Measurements from ENCODE around the gene SAXO2. TPM values are rescaled to one million over a fixed set of nuclear protein-coding genes. Genes with fewer than 3 reads are reported as not detected.
"Not testable (repeated sequence)": the region's sequence is repeated elsewhere in the genome, so short reads cannot be mapped to it uniquely, and the experiment has no call there.

Gene SAXO2
- total RNA-seq, 1 donor from 2014 or later, result 0.33 TPM

DNA sequence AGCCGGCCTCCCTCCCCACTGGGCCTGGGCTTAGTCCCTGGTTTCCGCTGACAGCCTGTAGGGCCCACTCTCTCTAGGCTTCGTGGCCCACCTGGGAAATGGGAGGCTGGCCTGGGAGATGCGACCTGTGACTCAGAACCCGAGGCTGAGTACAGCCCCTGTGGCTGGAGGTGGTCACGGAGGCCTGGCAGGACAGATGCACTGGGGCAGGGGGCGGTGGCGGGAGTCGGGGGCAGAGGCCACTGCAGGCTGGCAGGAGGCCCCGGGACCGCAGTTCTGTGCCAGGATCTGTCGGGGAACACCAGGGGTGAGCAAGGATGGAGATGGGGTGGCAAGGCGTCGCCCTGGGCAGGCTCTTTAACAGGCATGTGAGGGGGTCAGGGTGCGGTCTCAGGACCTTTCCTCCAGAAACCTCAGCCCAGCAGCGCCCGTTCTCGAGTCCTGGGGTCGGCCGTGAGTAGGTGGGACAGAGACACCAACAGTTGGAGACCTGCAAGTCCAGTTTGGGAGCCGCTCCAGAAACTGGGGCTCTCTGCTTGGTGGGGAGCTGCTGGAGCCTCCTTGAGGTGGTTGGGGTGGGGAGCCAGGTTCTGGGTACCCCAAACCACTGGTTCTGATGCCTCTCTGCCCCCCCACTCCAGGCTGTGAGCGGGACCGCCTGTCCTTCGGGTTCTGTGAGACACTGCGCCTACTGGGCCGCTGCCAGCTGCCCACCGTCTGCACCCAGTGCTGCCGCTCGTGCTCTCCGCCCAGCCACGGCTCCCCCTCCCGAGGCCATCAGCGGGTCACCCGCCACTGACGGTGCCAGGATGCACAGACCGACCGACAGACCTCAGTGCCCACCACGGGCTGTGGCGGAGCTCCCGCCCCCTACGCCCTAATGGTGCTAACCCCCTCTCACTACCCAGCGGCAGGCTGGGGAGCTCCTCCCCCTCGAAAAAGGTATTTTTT lies 71.3 kb downstream of the SAXO2 start:
- DNase-seq (ENCODE audit: low read depth, low spot score), result not testable (repeated sequence)

Other genes with a start within 250 kb of the SAXO2 start
- gene MEX3B, start 216.8 kb upstream of the SAXO2 start, total RNA-seq, result 7.9 and 9.6 TPM in 2 replicates
- gene EFL1, start 84 bp upstream of the SAXO2 start, total RNA-seq, result 30.3 and 32.5 TPM in 2 replicates
- 0.20 and 0.92 TPM in 2 replicates for gene GOLGA6L10, start 86.7 kb downstream of the SAXO2 start, total RNA-seq
- 0.79 and 2.5 TPM in 2 replicates for gene GOLGA6L9, start 167.0 kb downstream of the SAXO2 start, total RNA-seq

Measured in pulmonary artery endothelial cell (primary cell).